Stimulated activated CD4-positive, alpha-beta T cell treated with anti-CD3 and anti-CD28 coated beads, TNF-alpha, amount 100 ng/mL, for 4 hours (primary cell): ENCODE results near the gene NOX5.

Experiments used
- DNase-seq, 3 experiments: peaks; one replicate each; pipeline ENCODE4 v3.0.0-alpha.2; 2020; ENCODE audit warnings: low read depth in 3 of 3

The NOX5 gene

DNA sequence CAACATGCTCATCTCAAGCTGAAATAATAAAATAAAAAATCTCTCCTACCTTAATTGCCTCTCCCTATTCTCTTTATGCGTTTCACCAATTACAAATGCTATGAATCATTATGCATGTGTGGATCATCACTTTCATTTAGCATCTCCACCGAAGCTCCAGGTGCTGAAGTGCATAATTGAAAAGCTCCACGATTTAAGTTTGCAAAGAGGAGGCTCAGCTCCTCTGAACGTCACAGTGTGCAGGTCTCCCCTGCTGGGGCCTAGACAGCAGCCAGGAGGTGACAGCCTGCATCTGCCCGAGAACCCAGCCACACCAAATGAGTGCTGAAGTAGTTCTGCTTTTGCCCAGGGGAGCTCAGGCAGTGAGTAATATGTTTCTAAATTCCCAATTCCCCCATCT, 85.4 kb downstream of the NOX5 start:
- DNase-seq: no peak

DNA sequence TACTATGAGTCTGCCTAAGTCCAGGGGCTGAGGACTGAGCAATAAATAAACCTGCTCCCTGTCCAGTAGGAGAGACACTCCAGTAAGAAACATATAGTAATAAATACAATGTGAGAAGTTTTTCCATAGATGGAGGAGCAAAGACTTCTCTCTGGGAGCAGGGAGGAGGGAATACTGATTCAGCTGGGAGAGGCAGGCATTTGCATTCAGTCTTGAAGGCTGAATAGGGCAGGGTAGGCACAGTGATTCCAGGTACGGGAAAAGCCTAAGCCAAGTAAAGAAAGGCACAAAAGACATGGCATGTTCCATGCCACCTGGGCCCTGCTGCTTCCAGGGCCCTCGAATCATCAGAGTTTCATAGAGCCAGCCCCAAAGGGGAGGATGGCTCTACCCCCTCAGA, 86.3 kb downstream of the NOX5 start:
- no peak for DNase-seq

DNA sequence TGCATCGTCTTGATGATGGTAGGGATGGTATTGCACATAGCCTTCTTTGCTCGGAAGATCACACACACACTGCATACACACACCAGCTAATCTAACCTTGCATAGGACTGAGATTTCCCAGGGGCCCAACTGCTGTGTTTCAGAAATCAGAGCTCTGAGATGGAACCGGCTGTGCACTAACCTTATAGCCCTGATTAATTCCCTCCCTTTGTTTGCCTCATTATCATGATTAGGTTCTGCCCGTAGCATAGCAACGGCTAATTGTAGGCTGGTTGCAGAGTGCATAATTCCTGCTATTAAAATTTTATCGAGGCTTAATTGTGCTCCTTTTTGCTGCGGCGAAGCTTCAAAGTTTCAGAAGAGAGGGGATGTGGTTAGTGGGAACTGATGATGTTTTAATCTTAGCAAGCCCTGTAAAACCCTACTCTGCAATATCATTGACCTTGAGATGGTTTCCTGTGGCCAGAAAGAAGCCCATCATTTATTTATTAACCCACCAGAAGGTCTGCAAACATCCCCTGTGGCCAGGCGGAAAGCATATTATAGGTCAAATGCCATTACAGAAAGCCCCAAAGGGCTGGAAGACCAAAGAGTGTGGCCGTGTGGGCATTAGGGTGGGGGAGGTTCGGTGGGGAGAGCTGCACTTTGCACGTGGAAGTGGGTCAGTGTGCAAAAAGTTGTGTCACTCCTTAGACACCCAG, 89.7 kb downstream of the NOX5 start:
- no peak for DNase-seq

GRCh38 chr15:69105451-69105985, 91.0 kb downstream of the NOX5 start:
- no peak for DNase-seq

- DNase-seq: no peak
Measured at GRCh38 chr15:69107025-69107620, 92.6 kb downstream of the NOX5 start.
